Activated CD8-positive, alpha-beta memory T cell treated with anti-CD3 and anti-CD28 coated beads, Interleukin-2, amount 50 U/mL, for 48 hours (primary cell): Measurements from ENCODE around the gene CNTN5.

Source experiments
- DNase-seq: peaks from one replicate; pipeline ENCODE4 v3.0.0-alpha.2; 2020

Gene CNTN5

GRCh38 chr11:99418927-99419720 is 398.4 kb downstream of the CNTN5 start:
- no peak for DNase-seq

GRCh38 chr11:99419991-99420390 is 399.2 kb downstream of the CNTN5 start:
- DNase-seq = no peak

- no peak for DNase-seq
These were observed 402.1 kb downstream of the CNTN5 start for GRCh38 chr11:99422581-99423427.

GRCh38 chr11:99423428-99423983 is 402.8 kb downstream of the CNTN5 start:
- DNase-seq = no peak

GRCh38 chr11:99424313-99425084 is 403.8 kb downstream of the CNTN5 start:
- no peak for DNase-seq

- no peak for DNase-seq
These were observed 404.8 kb downstream of the CNTN5 start for GRCh38 chr11:99425596-99425995.

- DNase-seq = no peak
These were observed 411.9 kb downstream of the CNTN5 start for GRCh38 chr11:99432677-99433076.

- no peak for DNase-seq
These were observed 422.5 kb downstream of the CNTN5 start for GRCh38 chr11:99443276-99443675.

- no peak for DNase-seq
These were observed 425.7 kb downstream of the CNTN5 start for GRCh38 chr11:99446400-99446799.

- no peak for DNase-seq
These were observed 428.6 kb downstream of the CNTN5 start for GRCh38 chr11:99449345-99449744.

GRCh38 chr11:99452075-99452474 is 431.3 kb downstream of the CNTN5 start:
- no peak for DNase-seq

- no peak for DNase-seq
These were observed 441.2 kb downstream of the CNTN5 start for GRCh38 chr11:99461913-99462312.

GRCh38 chr11:99464985-99465384 is 444.2 kb downstream of the CNTN5 start:
- no peak for DNase-seq

- no peak for DNase-seq
These were observed 468.8 kb downstream of the CNTN5 start for GRCh38 chr11:99489581-99489980.

GRCh38 chr11:99494065-99494464 is 473.3 kb downstream of the CNTN5 start:
- DNase-seq = no peak

GRCh38 chr11:99501655-99502054 is 480.9 kb downstream of the CNTN5 start:
- no peak for DNase-seq

GRCh38 chr11:99505316-99505715 is 484.6 kb downstream of the CNTN5 start:
- DNase-seq = no peak

GRCh38 chr11:99505831-99506230 is 485.1 kb downstream of the CNTN5 start:
- DNase-seq = no peak

GRCh38 chr11:99509863-99510262 is 489.1 kb downstream of the CNTN5 start:
- no peak for DNase-seq

GRCh38 chr11:99513368-99513767 is 492.6 kb downstream of the CNTN5 start:
- DNase-seq = no peak

- no peak for DNase-seq
These were observed 498.3 kb downstream of the CNTN5 start for GRCh38 chr11:99519095-99519494.

GRCh38 chr11:99522467-99523173 is 501.9 kb downstream of the CNTN5 start:
- DNase-seq = no peak
